Measurements from ENCODE around the gene MAGEA9B. TPM values are rescaled to one million over a fixed set of nuclear protein-coding genes. Genes with fewer than 3 reads are reported as not detected.
"Not testable (repeated sequence)": the region's sequence is repeated elsewhere in the genome, so short reads cannot be mapped to it uniquely, and the experiment has no call there.

The MAGEA9B gene
- total and polyA plus RNA-seq, 2 experiments from 2014 or later: 0.33 TPM; not detected in 1

DNA sequence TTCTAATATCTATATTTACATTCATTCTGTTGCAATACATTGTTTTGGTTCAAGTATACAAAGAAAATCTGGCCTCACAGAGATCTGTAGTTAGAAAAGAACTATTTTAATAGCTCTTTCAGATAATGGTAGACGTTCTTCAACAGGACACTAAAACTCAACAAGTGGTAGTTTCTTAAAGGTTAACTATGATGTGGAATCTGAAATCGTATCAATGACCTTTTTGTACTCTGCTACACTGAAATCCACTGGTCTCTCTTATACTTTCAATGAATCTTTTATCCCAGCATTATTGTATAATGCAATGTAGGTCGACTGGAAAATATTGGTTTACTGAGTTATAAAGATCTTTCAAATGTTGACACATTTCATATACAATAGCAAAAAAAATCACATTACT lies 31.6 kb upstream of the MAGEA9B start:
- no peaks in the 10 kb centered on the region for H3K36me3 ChIP-seq (replicated peaks; ENCODE audit: insufficient read depth, low read depth)
- no peak for DNase-seq (ENCODE audit: low spot score)
- no peaks in the 10 kb centered on the region for H4K20me1 ChIP-seq (ENCODE audit: insufficient read depth, poor library complexity, severe bottlenecking)
- no peak overlapping the region for H3K4me3 ChIP-seq
- H3K4me1 ChIP-seq (ENCODE audit: insufficient read depth): no peaks in the 10 kb centered on the region
- H3K9me2 ChIP-seq (replicated peaks; ENCODE audit: insufficient read depth): no peaks in the 10 kb centered on the region
- H3K9me3 ChIP-seq (ENCODE audit: low read depth): no peaks in the 10 kb centered on the region
- H3K4me2 ChIP-seq: no peak overlapping the region
- 67% methylated on average over 3 of the region's 3 CpGs for WGBS (ENCODE audit: low lambda C conversion rate, missing lambda C conversion rate)
- TF ChIP-seq EZH2phosphoT487 (IDR thresholded peaks at IDR 0.05; ENCODE audit: low read depth, severe bottlenecking, unreplicated experiment): no peak
- no peak for TF ChIP-seq EZH2 (IDR thresholded peaks at IDR 0.05; ENCODE audit: borderline replicate concordance)
- TF ChIP-seq, protein P1, sequence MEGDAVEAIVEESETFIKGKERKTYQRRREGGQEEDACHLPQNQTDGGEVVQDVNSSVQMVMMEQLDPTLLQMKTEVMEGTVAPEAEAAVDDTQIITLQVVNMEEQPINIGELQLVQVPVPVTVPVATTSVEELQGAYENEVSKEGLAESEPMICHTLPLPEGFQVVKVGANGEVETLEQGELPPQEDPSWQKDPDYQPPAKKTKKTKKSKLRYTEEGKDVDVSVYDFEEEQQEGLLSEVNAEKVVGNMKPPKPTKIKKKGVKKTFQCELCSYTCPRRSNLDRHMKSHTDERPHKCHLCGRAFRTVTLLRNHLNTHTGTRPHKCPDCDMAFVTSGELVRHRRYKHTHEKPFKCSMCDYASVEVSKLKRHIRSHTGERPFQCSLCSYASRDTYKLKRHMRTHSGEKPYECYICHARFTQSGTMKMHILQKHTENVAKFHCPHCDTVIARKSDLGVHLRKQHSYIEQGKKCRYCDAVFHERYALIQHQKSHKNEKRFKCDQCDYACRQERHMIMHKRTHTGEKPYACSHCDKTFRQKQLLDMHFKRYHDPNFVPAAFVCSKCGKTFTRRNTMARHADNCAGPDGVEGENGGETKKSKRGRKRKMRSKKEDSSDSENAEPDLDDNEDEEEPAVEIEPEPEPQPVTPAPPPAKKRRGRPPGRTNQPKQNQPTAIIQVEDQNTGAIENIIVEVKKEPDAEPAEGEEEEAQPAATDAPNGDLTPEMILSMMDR (IDR thresholded peaks at IDR 0.05; ENCODE audit: poor library complexity): no peak
- H3K27ac ChIP-seq: no peak overlapping the region
- H3K27me3 ChIP-seq: no peaks in the 10 kb centered on the region
- peaks cover 85% of the 10 kb centered on the region for H3K79me2 ChIP-seq
- H2AFZ ChIP-seq: no peak overlapping the region

DNA sequence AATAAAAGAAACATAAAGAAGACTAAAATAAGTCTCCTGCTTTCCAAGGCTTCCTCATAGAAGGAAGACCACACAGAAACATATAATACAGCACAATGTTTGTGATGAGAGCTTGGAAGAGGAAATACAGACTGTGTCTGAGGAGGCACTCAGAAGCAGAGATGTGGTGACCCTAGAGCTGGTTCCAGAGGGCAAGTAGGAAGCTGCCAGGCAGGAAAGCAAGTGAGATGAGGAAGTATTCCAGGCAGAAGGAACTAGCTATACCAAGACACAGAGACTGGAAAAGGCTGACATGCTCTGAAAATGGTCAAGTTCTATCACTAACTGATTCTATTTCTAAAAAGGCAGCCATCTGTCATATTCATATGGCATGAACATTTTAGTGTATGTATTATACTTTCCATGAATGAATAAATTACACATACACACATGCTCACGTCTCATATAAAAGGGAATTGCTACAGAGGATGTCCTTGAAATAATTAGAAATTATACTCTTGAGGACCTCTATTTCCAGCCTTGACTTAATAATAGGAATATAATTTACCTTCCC lies 24.4 kb upstream of the MAGEA9B start:
- Histone ChIP-seq H3K4me2 (no peak overlapping the region), H3K36me3 (replicated peaks; ENCODE audit: insufficient read depth, low read depth) (no peaks in the 10 kb centered on the region), H3K27ac (no peak overlapping the region), H3K79me2 (peaks cover 54% of the 10 kb centered on the region), H2AFZ (no peak overlapping the region), H3K4me1 (ENCODE audit: insufficient read depth) (no peaks in the 10 kb centered on the region), H3K9me2 (replicated peaks; ENCODE audit: insufficient read depth) (no peaks in the 10 kb centered on the region), H3K9me3 (ENCODE audit: low read depth) (no peaks in the 10 kb centered on the region), H4K20me1 (ENCODE audit: insufficient read depth, poor library complexity, severe bottlenecking) (no peaks in the 10 kb centered on the region), H3K27me3 (no peaks in the 10 kb centered on the region), H3K4me3 (no peak overlapping the region)
- DNase-seq (ENCODE audit: low spot score): no peak
- 67% methylated on average over 1 of the region's 1 CpG for WGBS (ENCODE audit: low lambda C conversion rate, missing lambda C conversion rate)
- TF ChIP-seq EZH2 (IDR thresholded peaks at IDR 0.05; ENCODE audit: borderline replicate concordance): no peak
- TF ChIP-seq, protein P1 (IDR thresholded peaks at IDR 0.05; ENCODE audit: poor library complexity): no peak
- no peak for TF ChIP-seq EZH2phosphoT487 (IDR thresholded peaks at IDR 0.05; ENCODE audit: low read depth, severe bottlenecking, unreplicated experiment)

DNA sequence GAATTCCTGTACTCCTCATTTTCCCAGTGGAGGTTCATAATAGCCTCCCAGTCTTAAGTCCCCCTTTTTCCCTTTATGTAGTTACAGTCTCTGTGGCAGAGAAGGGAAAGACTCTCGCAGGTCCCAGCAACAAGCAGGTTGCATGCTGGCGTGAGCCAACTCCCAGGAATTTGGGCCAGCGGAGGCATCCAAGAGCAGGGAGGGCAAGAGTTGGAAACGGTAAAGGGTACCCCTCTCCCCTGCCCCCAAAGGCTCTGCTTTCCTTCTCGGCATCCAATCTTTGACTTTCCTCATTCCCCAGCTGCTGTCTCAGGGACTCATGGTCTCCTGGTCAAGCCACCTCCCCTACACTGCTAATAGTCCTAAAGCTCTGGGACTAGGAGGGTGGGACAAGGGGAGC lies 23.3 kb upstream of the MAGEA9B start:
- no peak overlapping the region for H3K4me3 ChIP-seq
- no peak overlapping the region for H3K4me2 ChIP-seq
- H3K9me3 ChIP-seq (ENCODE audit: low read depth): no peaks in the 10 kb centered on the region
- H4K20me1 ChIP-seq (ENCODE audit: insufficient read depth, poor library complexity, severe bottlenecking): no peaks in the 10 kb centered on the region
- no peak for DNase-seq (ENCODE audit: low spot score)
- H3K9me2 ChIP-seq (replicated peaks; ENCODE audit: insufficient read depth): no peaks in the 10 kb centered on the region
- H3K27ac ChIP-seq: no peak overlapping the region
- no peaks in the 10 kb centered on the region for H3K4me1 ChIP-seq (ENCODE audit: insufficient read depth)
- no peaks in the 10 kb centered on the region for H3K36me3 ChIP-seq (replicated peaks; ENCODE audit: insufficient read depth, low read depth)
- no peak overlapping the region for H2AFZ ChIP-seq
- no peak for TF ChIP-seq EZH2phosphoT487 (IDR thresholded peaks at IDR 0.05; ENCODE audit: low read depth, severe bottlenecking, unreplicated experiment)
- TF ChIP-seq EZH2 (IDR thresholded peaks at IDR 0.05; ENCODE audit: borderline replicate concordance): no peak
- TF ChIP-seq, protein P1 (IDR thresholded peaks at IDR 0.05; ENCODE audit: poor library complexity): no peak
- peaks cover 43% of the 10 kb centered on the region for H3K79me2 ChIP-seq
- H3K27me3 ChIP-seq: no peaks in the 10 kb centered on the region
- WGBS (ENCODE audit: low lambda C conversion rate, missing lambda C conversion rate): 89% methylated on average over 5 of the region's 5 CpGs

DNA sequence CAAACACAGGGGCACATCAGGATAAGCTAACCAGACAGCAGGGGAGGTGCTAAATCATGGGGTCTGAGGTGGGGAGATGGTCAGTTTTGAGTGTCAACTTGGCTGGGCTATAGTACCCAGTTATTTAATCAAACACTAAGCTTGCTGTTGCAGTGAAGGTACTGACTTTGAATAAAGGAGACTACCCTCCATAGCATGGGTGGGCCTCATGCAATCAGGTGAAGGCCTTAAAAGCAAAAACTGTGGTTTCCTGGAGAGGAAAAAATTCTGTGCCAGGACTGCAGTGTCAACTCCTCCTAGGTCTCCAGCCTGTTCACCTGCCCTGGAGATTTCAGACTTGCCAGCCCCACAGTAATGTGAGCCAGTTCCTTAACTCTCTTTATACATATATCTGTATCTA lies 20.4 kb upstream of the MAGEA9B start:
- H4K20me1 ChIP-seq (ENCODE audit: insufficient read depth, poor library complexity, severe bottlenecking): no peaks in the 10 kb centered on the region
- no peak overlapping the region for H3K4me2 ChIP-seq
- H3K27me3 ChIP-seq: no peaks in the 10 kb centered on the region
- no peak for DNase-seq (ENCODE audit: low spot score)
- no peaks in the 10 kb centered on the region for H3K36me3 ChIP-seq (replicated peaks; ENCODE audit: insufficient read depth, low read depth)
- no peak for TF ChIP-seq EZH2 (IDR thresholded peaks at IDR 0.05; ENCODE audit: borderline replicate concordance)
- TF ChIP-seq, protein P1 (IDR thresholded peaks at IDR 0.05; ENCODE audit: poor library complexity): no peak
- TF ChIP-seq EZH2phosphoT487 (IDR thresholded peaks at IDR 0.05; ENCODE audit: low read depth, severe bottlenecking, unreplicated experiment): no peak
- H3K4me1 ChIP-seq (ENCODE audit: insufficient read depth): no peaks in the 10 kb centered on the region
- no peak overlapping the region for H2AFZ ChIP-seq
- H3K9me2 ChIP-seq (replicated peaks; ENCODE audit: insufficient read depth): no peaks in the 10 kb centered on the region
- peaks cover 18% of the 10 kb centered on the region for H3K79me2 ChIP-seq
- no peak overlapping the region for H3K27ac ChIP-seq
- no peak overlapping the region for H3K4me3 ChIP-seq
- H3K9me3 ChIP-seq (ENCODE audit: low read depth): no peaks in the 10 kb centered on the region

DNA sequence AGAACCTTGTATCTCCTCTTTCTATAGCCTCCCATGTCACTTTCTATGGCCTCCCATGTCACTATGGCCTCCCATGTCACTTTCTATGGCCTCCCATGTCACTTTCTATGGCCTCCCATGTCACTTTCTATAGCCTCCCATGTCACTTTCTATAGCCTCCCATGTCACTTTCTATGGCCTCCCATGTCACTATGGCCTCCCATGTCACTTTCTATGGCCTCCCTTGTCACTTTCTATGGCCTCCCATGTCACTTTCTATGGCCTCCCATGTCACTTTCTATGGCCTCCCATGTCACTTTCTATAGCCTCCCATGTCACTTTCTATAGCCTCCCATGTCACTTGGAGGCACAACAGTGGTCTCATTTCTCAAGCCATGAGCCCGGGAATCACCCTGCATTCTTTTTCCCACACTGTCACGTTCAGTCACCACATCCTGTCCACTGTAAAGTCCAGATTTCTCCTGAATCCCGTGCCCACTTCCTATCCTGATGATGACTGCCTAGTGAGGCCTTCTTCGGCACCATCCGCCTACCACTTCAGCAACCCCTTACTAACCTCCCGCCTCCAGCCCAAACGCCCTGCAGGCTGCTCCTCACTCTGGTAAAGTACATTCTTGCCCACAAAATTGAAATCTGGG lies 18.1 kb upstream of the MAGEA9B start:
- H3K4me1 ChIP-seq (ENCODE audit: insufficient read depth); H3K27me3 ChIP-seq; H2AFZ ChIP-seq; H3K4me3 ChIP-seq; H3K4me2 ChIP-seq; DNase-seq (ENCODE audit: low spot score); H3K36me3 ChIP-seq (replicated peaks; ENCODE audit: insufficient read depth, low read depth); H3K27ac ChIP-seq; H4K20me1 ChIP-seq (ENCODE audit: insufficient read depth, poor library complexity, severe bottlenecking); H3K9me2 ChIP-seq (replicated peaks; ENCODE audit: insufficient read depth); H3K9me3 ChIP-seq (ENCODE audit: low read depth); H3K79me2 ChIP-seq: not testable (repeated sequence)
- WGBS (ENCODE audit: low lambda C conversion rate, missing lambda C conversion rate): 70% methylated on average over 7 of the region's 7 CpGs

Measured in hepatocyte (in vitro differentiated cells).